WTC11 (cell line): ENCODE results near the gene PRSS1. TPM values are rescaled to one million over a fixed set of nuclear protein-coding genes. Genes with fewer than 3 reads are reported as not detected.

Experiments used
- ATAC-seq: fragments of 200-7000 bp; cut with Tn5 transposase; 2 replicates; pipeline ENCODE4 v1.10.0; 2021; ENCODE audit warnings: mild to moderate bottlenecking, moderate library complexity
- CTCF ChIA-PET: fragments of 300-600 bp; sonication (Branson Sonifier 250); formaldehyde crosslinking; loops from one replicate; lab custom pipeline; 2021; ENCODE audit warnings: antibody characterized with exemption; lab: Charles Lee
- POLR2A ChIA-PET: fragments of 350-600 bp; sonication (Branson Sonifier 250); formaldehyde crosslinking; loops from one replicate; lab custom pipeline; 2021; ENCODE audit warnings: antibody characterized with exemption; lab: Charles Lee
- DNase-seq: peaks from one replicate; pipeline ENCODE4 v3.0.0; 2021; ENCODE audit warnings: low spot score
- H3K27ac Mint-ChIP-seq: 2 replicates; pipeline ENCODE4 v1.8.0; 2021; ENCODE audit warnings: mixed read lengths
- H3K27me3 Mint-ChIP-seq: 2 replicates; pipeline ENCODE4 v1.8.0; 2021; ENCODE audit warnings: low read depth, mild to moderate bottlenecking, moderate library complexity, mixed read lengths
- H3K36me3 Mint-ChIP-seq: 2 replicates; pipeline ENCODE4 v1.8.0; 2021; ENCODE audit warnings: mixed read lengths
- H3K4me1 Mint-ChIP-seq: 2 replicates; pipeline ENCODE4 v1.8.0; 2022; ENCODE audit warnings: mixed read lengths
- H3K4me3 Mint-ChIP-seq: 2 replicates; pipeline ENCODE4 v1.8.0; 2021; ENCODE audit warnings: mild to moderate bottlenecking, moderate library complexity, mixed read lengths
- H3K9me3 Mint-ChIP-seq: 2 replicates; pipeline ENCODE4 v1.8.0; 2021; ENCODE audit warnings: mixed read lengths
- ATF1 ChIP-seq: sonication (generic); formaldehyde crosslinking; IDR thresholded peaks from 2 replicates; pipeline ENCODE4 v1.8.1; 2023; ENCODE audit warnings: mild to moderate bottlenecking, moderate library complexity, missing genetic modification reagents
- ETV6 ChIP-seq: sonication (generic); formaldehyde crosslinking; IDR thresholded peaks from 2 replicates; pipeline ENCODE4 v1.8.1; 2022; ENCODE audit warnings: mild to moderate bottlenecking, missing genetic modification reagents
- HMGA2 ChIP-seq: fragments of 250-450 bp; sonication (Bioruptor Pico); IDR thresholded peaks from 2 replicates; pipeline ENCODE4 v1.4.0; 2021; ENCODE audit warnings: mild to moderate bottlenecking, moderate library complexity
- IRF1 ChIP-seq: sonication (generic); formaldehyde crosslinking; IDR thresholded peaks from 2 replicates; pipeline ENCODE4 v1.8.0; 2023; ENCODE audit warnings: missing genetic modification reagents
- JAZF1 ChIP-seq: fragments of 250-450 bp; sonication (Bioruptor Pico); IDR thresholded peaks from 2 replicates; pipeline ENCODE4 v1.9.0; 2021; ENCODE audit warnings: moderate library complexity, mild to moderate bottlenecking, inconsistent platforms
- JUN ChIP-seq: sonication (generic); formaldehyde crosslinking; IDR thresholded peaks from 2 replicates; pipeline ENCODE4 v1.8.0; 2023; ENCODE audit warnings: mild to moderate bottlenecking, missing genetic modification reagents
- KAT7 ChIP-seq: sonication (generic); formaldehyde crosslinking; IDR thresholded peaks from 2 replicates; pipeline ENCODE4 v1.8.1; 2023; ENCODE audit warnings: missing genetic modification reagents, mild to moderate bottlenecking, borderline replicate concordance
- NR2C2 ChIP-seq: sonication (generic); formaldehyde crosslinking; IDR thresholded peaks from 2 replicates; pipeline ENCODE4 v1.8.0; 2022; ENCODE audit warnings: mild to moderate bottlenecking, missing genetic modification reagents
- NR3C1 ChIP-seq: sonication (generic); formaldehyde crosslinking; conservative IDR thresholded peaks from 2 replicates; pipeline ENCODE4 v1.8.1; 2023; ENCODE audit warnings: low read depth, mild to moderate bottlenecking, missing genetic modification reagents
- OVOL2 ChIP-seq: fragments of 250-450 bp; sonication (Bioruptor Pico); IDR thresholded peaks from 2 replicates; pipeline ENCODE4 v1.9.0; 2021; ENCODE audit warnings: mild to moderate bottlenecking, borderline replicate concordance
- RORB ChIP-seq: fragments of 250-450 bp; sonication (Bioruptor Pico); IDR thresholded peaks from 2 replicates; pipeline ENCODE4 v1.9.0; 2021; ENCODE audit warnings: mild to moderate bottlenecking
- STAT6 ChIP-seq: sonication (generic); formaldehyde crosslinking; conservative IDR thresholded peaks from 2 replicates; pipeline ENCODE4 v1.8.1; 2023; ENCODE audit warnings: mild to moderate bottlenecking, low read depth, missing genetic modification reagents, moderate library complexity
- TEAD4 ChIP-seq: sonication (generic); formaldehyde crosslinking; IDR thresholded peaks from 2 replicates; pipeline ENCODE4 v1.8.0; 2022; ENCODE audit warnings: mild to moderate bottlenecking, missing genetic modification reagents
- ZNF219 ChIP-seq: sonication (generic); formaldehyde crosslinking; IDR thresholded peaks from 2 replicates; pipeline ENCODE4 v1.8.0; 2023; ENCODE audit warnings: missing genetic modification reagents, mild to moderate bottlenecking, borderline replicate concordance
- ZNF317 ChIP-seq: sonication (generic); formaldehyde crosslinking; IDR thresholded peaks from 2 replicates; pipeline ENCODE4 v1.8.1; 2023; ENCODE audit warnings: low read depth, mild to moderate bottlenecking, moderate library complexity, missing genetic modification reagents, borderline replicate concordance
- ZNF416 ChIP-seq: fragments of 250-450 bp; sonication (Bioruptor Pico); IDR thresholded peaks from 2 replicates; pipeline ENCODE4 v1.9.0; 2021; ENCODE audit warnings: mild to moderate bottlenecking, inconsistent platforms
- total RNA-seq: library from RNA; stranded (reverse); gene quantifications from 3 replicates; pipeline ENCODE4 v1.2.3, GENCODE V29; 2021
- TF ChIP-seq, protein P1 (sequence below): sonication (generic); formaldehyde crosslinking; IDR thresholded peaks from 2 replicates; pipeline ENCODE4 v1.8.1; 2023; ENCODE audit warnings: mild to moderate bottlenecking, missing genetic modification reagents, borderline replicate concordance
- TF ChIP-seq, protein P2 (sequence below): sonication (generic); formaldehyde crosslinking; IDR thresholded peaks from 2 replicates; pipeline ENCODE4 v1.8.0; 2022; ENCODE audit warnings: mild to moderate bottlenecking, missing genetic modification reagents
- TF ChIP-seq, protein P3 (sequence below): fragments of 250-450 bp; sonication (Bioruptor Pico); IDR thresholded peaks from 2 replicates; pipeline ENCODE4 v1.9.0; 2021; ENCODE audit warnings: mild to moderate bottlenecking
- TF ChIP-seq, protein P4 (sequence below): sonication (generic); formaldehyde crosslinking; IDR thresholded peaks from 2 replicates; pipeline ENCODE4 v1.8.1; 2022; ENCODE audit warnings: low read depth, missing genetic modification reagents, borderline replicate concordance
- TF ChIP-seq, protein P5 (sequence below): sonication (generic); formaldehyde crosslinking; IDR thresholded peaks from 2 replicates; pipeline ENCODE4 v1.8.1; 2022; ENCODE audit warnings: low read depth, mild to moderate bottlenecking, moderate library complexity, missing genetic modification reagents, borderline replicate concordance

Gene PRSS1
- total RNA-seq, 1 experiment from 2014 or later, result 11.1 TPM

- peaks cover 31% of the 10 kb centered on the region for H3K4me1 Mint-ChIP-seq
- DNase-seq (no peak), ATAC-seq (no peak)
- no peak overlapping the region for H3K27ac Mint-ChIP-seq
- no peak overlapping the region for H3K4me3 Mint-ChIP-seq
- H3K27me3 Mint-ChIP-seq, result peaks cover 39% of the 10 kb centered on the region
- CTCF ChIA-PET, result interaction anchor here (1.0 to 2.8 kb wide), 4 partner anchors 9 to 160 kb away, joined by 3 to 19 read pairs (median 4); no protein-coding TSS in a partner anchor
- POLR2A ChIA-PET, result no interaction called here
- TF ChIP-seq ETV6 (no peak), KAT7 (no peak), IRF1 (CRISPR knock-in tag) (no peak), TEAD4 (CRISPR knock-in tag) (no peak)
- TF ChIP-seq, all 79 proteins: peak for 0
- Mint-ChIP-seq H3K9me3 (no peaks in the 10 kb centered on the region), H3K36me3 (no peaks in the 10 kb centered on the region)
These were observed 42.9 kb downstream of the PRSS1 start for GRCh38 chr7:142792129-142792528.

GRCh38 chr7:142792593-142792992 is 43.3 kb downstream of the PRSS1 start:
- peaks cover 44% of the 10 kb centered on the region for H3K27me3 Mint-ChIP-seq
- CTCF ChIA-PET, result interaction anchor here (1.2 to 2.8 kb wide), 6 partner anchors 10 to 258 kb away, joined by 4 to 19 read pairs (median 4); no protein-coding TSS in a partner anchor
- H3K4me1 Mint-ChIP-seq, result peaks cover 33% of the 10 kb centered on the region
- H3K9me3 Mint-ChIP-seq, result no peaks in the 10 kb centered on the region
- H3K4me3 Mint-ChIP-seq, result no peak overlapping the region
- no peaks in the 10 kb centered on the region for H3K36me3 Mint-ChIP-seq
- POLR2A ChIA-PET, result no interaction called here
- DNase-seq (no peak), ATAC-seq (no peak)
- H3K27ac Mint-ChIP-seq, result no peak overlapping the region
- no peak for TF ChIP-seq JAZF1
- TF ChIP-seq, protein P1, sequence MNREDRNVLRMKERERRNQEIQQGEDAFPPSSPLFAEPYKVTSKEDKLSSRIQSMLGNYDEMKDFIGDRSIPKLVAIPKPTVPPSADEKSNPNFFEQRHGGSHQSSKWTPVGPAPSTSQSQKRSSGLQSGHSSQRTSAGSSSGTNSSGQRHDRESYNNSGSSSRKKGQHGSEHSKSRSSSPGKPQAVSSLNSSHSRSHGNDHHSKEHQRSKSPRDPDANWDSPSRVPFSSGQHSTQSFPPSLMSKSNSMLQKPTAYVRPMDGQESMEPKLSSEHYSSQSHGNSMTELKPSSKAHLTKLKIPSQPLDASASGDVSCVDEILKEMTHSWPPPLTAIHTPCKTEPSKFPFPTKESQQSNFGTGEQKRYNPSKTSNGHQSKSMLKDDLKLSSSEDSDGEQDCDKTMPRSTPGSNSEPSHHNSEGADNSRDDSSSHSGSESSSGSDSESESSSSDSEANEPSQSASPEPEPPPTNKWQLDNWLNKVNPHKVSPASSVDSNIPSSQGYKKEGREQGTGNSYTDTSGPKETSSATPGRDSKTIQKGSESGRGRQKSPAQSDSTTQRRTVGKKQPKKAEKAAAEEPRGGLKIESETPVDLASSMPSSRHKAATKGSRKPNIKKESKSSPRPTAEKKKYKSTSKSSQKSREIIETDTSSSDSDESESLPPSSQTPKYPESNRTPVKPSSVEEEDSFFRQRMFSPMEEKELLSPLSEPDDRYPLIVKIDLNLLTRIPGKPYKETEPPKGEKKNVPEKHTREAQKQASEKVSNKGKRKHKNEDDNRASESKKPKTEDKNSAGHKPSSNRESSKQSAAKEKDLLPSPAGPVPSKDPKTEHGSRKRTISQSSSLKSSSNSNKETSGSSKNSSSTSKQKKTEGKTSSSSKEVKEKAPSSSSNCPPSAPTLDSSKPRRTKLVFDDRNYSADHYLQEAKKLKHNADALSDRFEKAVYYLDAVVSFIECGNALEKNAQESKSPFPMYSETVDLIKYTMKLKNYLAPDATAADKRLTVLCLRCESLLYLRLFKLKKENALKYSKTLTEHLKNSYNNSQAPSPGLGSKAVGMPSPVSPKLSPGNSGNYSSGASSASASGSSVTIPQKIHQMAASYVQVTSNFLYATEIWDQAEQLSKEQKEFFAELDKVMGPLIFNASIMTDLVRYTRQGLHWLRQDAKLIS (CRISPR knock-in tag), result no peak
- TF ChIP-seq ZNF317, result no peak
- TF ChIP-seq ATF1 (CRISPR knock-in tag), result no peak
- TF ChIP-seq RORB, result no peak
- TF ChIP-seq, protein P2, sequence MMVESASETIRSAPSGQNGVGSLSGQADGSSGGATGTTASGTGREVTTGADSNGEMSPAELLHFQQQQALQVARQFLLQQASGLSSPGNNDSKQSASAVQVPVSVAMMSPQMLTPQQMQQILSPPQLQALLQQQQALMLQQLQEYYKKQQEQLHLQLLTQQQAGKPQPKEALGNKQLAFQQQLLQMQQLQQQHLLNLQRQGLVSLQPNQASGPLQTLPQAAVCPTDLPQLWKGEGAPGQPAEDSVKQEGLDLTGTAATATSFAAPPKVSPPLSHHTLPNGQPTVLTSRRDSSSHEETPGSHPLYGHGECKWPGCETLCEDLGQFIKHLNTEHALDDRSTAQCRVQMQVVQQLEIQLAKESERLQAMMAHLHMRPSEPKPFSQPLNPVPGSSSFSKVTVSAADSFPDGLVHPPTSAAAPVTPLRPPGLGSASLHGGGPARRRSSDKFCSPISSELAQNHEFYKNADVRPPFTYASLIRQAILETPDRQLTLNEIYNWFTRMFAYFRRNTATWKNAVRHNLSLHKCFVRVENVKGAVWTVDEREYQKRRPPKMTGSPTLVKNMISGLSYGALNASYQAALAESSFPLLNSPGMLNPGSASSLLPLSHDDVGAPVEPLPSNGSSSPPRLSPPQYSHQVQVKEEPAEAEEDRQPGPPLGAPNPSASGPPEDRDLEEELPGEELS (CRISPR knock-in tag), result no peak
- TF ChIP-seq, protein P3, sequence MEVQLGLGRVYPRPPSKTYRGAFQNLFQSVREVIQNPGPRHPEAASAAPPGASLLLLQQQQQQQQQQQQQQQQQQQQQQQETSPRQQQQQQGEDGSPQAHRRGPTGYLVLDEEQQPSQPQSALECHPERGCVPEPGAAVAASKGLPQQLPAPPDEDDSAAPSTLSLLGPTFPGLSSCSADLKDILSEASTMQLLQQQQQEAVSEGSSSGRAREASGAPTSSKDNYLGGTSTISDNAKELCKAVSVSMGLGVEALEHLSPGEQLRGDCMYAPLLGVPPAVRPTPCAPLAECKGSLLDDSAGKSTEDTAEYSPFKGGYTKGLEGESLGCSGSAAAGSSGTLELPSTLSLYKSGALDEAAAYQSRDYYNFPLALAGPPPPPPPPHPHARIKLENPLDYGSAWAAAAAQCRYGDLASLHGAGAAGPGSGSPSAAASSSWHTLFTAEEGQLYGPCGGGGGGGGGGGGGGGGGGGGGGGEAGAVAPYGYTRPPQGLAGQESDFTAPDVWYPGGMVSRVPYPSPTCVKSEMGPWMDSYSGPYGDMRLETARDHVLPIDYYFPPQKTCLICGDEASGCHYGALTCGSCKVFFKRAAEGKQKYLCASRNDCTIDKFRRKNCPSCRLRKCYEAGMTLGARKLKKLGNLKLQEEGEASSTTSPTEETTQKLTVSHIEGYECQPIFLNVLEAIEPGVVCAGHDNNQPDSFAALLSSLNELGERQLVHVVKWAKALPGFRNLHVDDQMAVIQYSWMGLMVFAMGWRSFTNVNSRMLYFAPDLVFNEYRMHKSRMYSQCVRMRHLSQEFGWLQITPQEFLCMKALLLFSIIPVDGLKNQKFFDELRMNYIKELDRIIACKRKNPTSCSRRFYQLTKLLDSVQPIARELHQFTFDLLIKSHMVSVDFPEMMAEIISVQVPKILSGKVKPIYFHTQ (CRISPR knock-in tag), result no peak
- TF ChIP-seq NR2C2, result no peak
- TF ChIP-seq, protein P4, sequence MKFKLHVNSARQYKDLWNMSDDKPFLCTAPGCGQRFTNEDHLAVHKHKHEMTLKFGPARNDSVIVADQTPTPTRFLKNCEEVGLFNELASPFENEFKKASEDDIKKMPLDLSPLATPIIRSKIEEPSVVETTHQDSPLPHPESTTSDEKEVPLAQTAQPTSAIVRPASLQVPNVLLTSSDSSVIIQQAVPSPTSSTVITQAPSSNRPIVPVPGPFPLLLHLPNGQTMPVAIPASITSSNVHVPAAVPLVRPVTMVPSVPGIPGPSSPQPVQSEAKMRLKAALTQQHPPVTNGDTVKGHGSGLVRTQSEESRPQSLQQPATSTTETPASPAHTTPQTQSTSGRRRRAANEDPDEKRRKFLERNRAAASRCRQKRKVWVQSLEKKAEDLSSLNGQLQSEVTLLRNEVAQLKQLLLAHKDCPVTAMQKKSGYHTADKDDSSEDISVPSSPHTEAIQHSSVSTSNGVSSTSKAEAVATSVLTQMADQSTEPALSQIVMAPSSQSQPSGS, result no peak
- TF ChIP-seq STAT6 (CRISPR knock-in tag), result no peak
- TF ChIP-seq JUN (CRISPR knock-in tag), result no peak
- TF ChIP-seq ZNF416, result no peak
- TF ChIP-seq ZNF219, result no peak
- TF ChIP-seq, protein P5, sequence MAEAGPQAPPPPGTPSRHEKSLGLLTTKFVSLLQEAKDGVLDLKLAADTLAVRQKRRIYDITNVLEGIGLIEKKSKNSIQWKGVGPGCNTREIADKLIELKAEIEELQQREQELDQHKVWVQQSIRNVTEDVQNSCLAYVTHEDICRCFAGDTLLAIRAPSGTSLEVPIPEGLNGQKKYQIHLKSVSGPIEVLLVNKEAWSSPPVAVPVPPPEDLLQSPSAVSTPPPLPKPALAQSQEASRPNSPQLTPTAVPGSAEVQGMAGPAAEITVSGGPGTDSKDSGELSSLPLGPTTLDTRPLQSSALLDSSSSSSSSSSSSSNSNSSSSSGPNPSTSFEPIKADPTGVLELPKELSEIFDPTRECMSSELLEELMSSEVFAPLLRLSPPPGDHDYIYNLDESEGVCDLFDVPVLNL (CRISPR knock-in tag), result no peak
- no peak for TF ChIP-seq HMGA2
- TF ChIP-seq OVOL2 (CRISPR knock-in tag), result no peak
- no peak for TF ChIP-seq NR3C1 (CRISPR knock-in tag)
